ENCODE data around the gene ARHGAP28. TPM values are rescaled to one million over a fixed set of nuclear protein-coding genes. Genes with fewer than 3 reads are reported as not detected.
A peak's percentile ranks its signal among the peaks of the same experiment; 100 is the strongest.

Gene ARHGAP28
- total and polyA plus RNA-seq, 7 donors: 0.65 to 8.8 (median 3.0) TPM

DNA sequence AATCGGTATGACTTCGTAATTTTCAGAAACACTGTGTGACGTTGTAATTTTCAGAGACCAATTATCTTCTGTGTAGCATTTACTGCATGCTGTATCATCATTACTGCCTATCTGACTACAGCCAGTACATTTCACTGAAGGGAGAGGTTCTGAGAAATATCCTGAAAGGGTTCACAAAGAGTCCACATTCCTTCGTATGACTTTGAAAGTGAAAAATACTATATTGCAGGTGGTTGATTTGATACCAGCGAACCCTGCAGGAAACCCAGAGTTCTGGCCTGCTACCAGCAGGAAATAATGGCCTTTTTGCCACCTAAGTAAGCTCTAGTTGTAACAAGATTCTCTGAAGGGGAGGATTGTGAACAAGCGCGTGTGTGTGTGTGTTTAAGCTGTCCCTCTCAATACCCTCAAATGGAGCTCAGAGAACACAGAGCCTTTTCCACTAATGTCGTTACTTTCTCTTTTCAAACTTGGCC lies 155.5 kb downstream of the ARHGAP28 start:
- Histone ChIP-seq H3K4me1 (peaks cover 6% of the 10 kb centered on the region), H3K27ac (no peak overlapping the region), H3K27me3 (ENCODE audit: insufficient read depth in 3 of 3, low read length in 2 of 3) (no peaks in the 10 kb centered on the region), H3K4me3 (no peak overlapping the region), H3K9me3 (no peaks in the 10 kb centered on the region), H3K36me3 (ENCODE audit: insufficient read depth in 1 of 2, low read depth in 1 of 2) (peaks cover 0 to 29% of the 10 kb centered on the region in 2 donors)
- 55 to 64% (median 61%) methylated on average over 8 of the region's 8 CpGs for WGBS, 3 donors
- ATAC-seq (no peak), DNase-seq (no peak)
- intact Hi-C loops (cut with DNase I): loop anchor here (5.0 to 10.0 kb wide), 3 partner anchors 153 to 1010 kb away; no protein-coding TSS in a partner anchor
- TF ChIP-seq, protein P1, sequence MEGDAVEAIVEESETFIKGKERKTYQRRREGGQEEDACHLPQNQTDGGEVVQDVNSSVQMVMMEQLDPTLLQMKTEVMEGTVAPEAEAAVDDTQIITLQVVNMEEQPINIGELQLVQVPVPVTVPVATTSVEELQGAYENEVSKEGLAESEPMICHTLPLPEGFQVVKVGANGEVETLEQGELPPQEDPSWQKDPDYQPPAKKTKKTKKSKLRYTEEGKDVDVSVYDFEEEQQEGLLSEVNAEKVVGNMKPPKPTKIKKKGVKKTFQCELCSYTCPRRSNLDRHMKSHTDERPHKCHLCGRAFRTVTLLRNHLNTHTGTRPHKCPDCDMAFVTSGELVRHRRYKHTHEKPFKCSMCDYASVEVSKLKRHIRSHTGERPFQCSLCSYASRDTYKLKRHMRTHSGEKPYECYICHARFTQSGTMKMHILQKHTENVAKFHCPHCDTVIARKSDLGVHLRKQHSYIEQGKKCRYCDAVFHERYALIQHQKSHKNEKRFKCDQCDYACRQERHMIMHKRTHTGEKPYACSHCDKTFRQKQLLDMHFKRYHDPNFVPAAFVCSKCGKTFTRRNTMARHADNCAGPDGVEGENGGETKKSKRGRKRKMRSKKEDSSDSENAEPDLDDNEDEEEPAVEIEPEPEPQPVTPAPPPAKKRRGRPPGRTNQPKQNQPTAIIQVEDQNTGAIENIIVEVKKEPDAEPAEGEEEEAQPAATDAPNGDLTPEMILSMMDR (IDR thresholded peaks at IDR 0.05): no peak

DNA sequence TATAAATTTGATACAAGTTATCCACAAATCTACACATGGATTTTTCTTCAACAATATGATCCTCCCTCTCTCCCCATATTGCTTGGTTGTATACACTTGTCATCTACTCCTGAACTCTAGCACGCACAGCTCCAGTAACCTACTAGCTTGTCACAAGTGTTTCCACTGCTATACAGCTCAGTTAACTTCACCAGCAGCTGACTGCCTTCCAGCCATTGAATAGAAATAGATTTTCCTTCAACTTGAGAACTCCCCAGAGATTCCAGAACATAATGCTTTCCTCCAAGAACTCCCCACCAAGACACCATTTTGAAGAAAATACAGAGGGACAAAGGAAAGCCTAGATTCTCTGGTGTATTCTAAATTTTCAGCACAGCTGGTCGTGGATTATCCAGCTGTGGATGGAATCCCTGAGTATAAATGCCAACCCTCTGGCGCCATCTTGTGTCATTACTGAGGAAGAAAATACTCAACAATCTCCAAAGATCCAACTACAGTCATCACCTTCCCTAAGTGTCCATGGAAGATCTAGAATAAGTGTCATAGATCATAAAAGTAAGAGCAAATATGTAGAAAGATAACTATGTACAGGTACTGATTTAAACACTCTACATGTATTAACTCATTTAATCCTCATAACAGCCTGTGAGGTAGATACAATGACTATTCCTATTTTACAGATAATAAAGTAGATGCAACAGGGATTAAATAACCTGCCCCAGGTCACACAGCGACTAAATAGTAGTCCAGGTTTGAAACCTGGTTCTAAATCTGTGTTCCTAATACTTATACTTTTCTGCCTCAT lies 156.7 kb downstream of the ARHGAP28 start:
- Histone ChIP-seq H3K36me3 (ENCODE audit: insufficient read depth in 1 of 2, low read depth in 1 of 2) (peaks cover 0 to 41% of the 10 kb centered on the region in 2 donors), H3K4me3 (no peak overlapping the region), H3K27me3 (ENCODE audit: insufficient read depth in 3 of 3, low read length in 2 of 3) (no peaks in the 10 kb centered on the region), H3K4me1 (peaks cover under 1% of the 10 kb centered on the region), H3K27ac (no peak overlapping the region), H3K9me3 (no peaks in the 10 kb centered on the region)
- 26 to 36% (median 30%) methylated on average over 4 of the region's 4 CpGs for WGBS, 3 donors
- ATAC-seq: peak; percentile 36 to 86 (median 69)
- no peak for DNase-seq
- TF ChIP-seq, protein P1 (IDR thresholded peaks at IDR 0.05): peak; percentile 74
- intact Hi-C loops (cut with DNase I): loop anchor here (2.0 to 10.0 kb wide), 4 partner anchors 154 to 1011 kb away; no protein-coding TSS in a partner anchor

DNA sequence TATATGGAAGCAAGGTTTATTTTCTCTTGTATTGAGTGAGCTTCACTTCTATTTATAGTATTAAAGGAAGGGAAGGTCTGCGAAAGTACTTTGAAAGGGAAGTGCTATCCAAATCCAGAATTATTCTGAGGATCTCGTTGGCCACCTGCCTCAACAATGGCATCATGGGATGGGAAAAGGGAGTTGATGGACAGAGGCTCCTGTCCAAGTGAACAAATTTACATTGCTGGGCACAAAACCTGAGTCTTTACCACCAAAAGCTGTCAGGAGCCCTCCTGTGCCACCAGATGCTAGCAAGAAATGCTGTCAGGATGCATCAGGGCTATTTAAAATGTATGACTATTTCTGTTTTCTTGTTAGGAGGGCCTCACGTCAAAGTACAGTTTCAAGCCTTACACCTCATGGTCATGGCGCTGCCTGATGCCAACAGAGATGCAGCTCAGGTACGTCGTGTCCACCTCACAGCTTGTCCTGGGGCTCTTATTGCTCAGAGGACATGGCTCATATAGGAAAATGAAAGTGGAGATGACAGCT lies 157.3 kb downstream of the ARHGAP28 start:
- intact Hi-C loops (cut with DNase I): loop anchor here (2.0 to 10.0 kb wide), 4 partner anchors 155 to 1012 kb away; no protein-coding TSS in a partner anchor
- Histone ChIP-seq H3K4me3 (no peak overlapping the region), H3K27me3 (ENCODE audit: insufficient read depth in 3 of 3, low read length in 2 of 3) (no peaks in the 10 kb centered on the region), H3K36me3 (ENCODE audit: insufficient read depth in 1 of 2, low read depth in 1 of 2) (peaks cover 0 to 47% of the 10 kb centered on the region in 2 donors), H3K9me3 (no peaks in the 10 kb centered on the region), H3K4me1 (no peaks in the 10 kb centered on the region), H3K27ac (no peak overlapping the region)
- DNase-seq (no peak), ATAC-seq (no peak)
- TF ChIP-seq, protein P1 (IDR thresholded peaks at IDR 0.05): no peak
- 73 to 80% (median 78%) methylated on average over 6 of the region's 6 CpGs for WGBS, 3 donors

DNA sequence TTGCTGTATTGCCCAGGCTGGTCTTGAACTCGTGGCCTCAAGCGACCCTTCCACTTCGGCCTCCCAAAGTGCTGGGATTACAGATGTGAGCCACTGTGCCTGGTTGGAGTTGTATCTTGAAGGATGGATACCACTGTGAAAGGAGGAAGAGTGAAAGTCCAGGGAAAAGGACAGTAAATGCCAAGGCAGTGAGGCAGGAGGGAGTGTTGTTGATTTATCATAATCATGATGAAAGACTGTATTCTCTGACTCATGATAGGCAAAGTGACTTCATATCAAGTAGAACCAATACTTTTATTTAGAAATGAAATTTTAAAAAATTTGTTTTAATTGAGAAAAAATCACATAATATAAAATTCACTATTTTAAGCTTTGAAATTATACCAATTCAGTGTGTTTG lies 162.3 kb downstream of the ARHGAP28 start:
- TF ChIP-seq, protein P1 (IDR thresholded peaks at IDR 0.05): no peak
- DNase-seq (no peak), ATAC-seq (no peak)
- intact Hi-C loops (cut with DNase I): no loop called here
- H3K27me3 ChIP-seq (ENCODE audit: insufficient read depth in 3 of 3, low read length in 2 of 3): no peaks in the 10 kb centered on the region
- WGBS, 3 donors: 96 to 98% (median 98%) methylated on average over 3 of the region's 3 CpGs
- no peaks in the 10 kb centered on the region for H3K4me1 ChIP-seq
- peaks cover 8 to 84% of the 10 kb centered on the region in 2 donors for H3K36me3 ChIP-seq (ENCODE audit: insufficient read depth in 1 of 2, low read depth in 1 of 2)
- H3K4me3 ChIP-seq: no peak overlapping the region
- no peak overlapping the region for H3K27ac ChIP-seq
- no peaks in the 10 kb centered on the region for H3K9me3 ChIP-seq

Measured in psoas muscle (tissue), 8 donors.